Tibial nerve (tissue), 4 donors: ENCODE measurements around the gene GP9.

Experiments used
- EP300 ChIP-seq, 2 donors: sonication (generic); formaldehyde crosslinking; IDR thresholded peaks; one replicate each; pipeline ENCODE4 v1.6.1; 2017; ENCODE audit warnings: antibody characterized with exemption in 2 of 2, mild to moderate bottlenecking in 1 of 2
- POLR2A ChIP-seq, 2 donors: fragments of 450-650 bp; IDR thresholded peaks; one replicate each; pipeline ENCODE4 v1.6.1; 2017; ENCODE audit warnings: antibody characterized with exemption in 2 of 2, mild to moderate bottlenecking in 2 of 2, moderate library complexity in 2 of 2
- TF ChIP-seq, protein P1 (sequence below), 5 experiments: fragments of 200-600 bp in 3 of 5; fragments of 450-650 bp in 2 of 5; sonication (generic) in 3 of 5; IDR thresholded peaks; one replicate each; pipeline ENCODE4 v1.5.1; 2016 to 2019; ENCODE audit warnings: antibody characterized with exemption in 5 of 5, mild to moderate bottlenecking in 3 of 5, moderate library complexity in 2 of 5

DNA sequence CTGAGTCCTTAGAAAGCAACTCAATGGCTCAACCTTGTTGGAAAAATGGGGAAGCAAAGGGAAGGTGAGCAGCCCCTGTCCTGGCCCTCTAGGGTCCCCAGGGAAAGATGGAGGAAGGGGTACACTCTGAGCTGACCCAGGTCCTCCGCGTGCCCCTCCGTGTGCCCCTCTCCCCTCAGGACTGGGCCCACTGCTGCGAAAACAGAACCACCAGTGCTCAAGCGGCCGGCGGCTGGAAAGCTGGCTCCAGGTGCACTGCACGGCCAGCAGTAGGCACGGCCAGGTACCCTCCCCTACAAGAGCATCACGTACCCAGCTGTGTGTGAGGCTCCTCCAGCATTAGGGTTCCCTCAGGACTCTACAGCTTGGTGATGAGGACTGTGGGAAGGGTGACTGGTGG is 34.7 kb downstream of the GP9 start:
- TF ChIP-seq, protein P1, sequence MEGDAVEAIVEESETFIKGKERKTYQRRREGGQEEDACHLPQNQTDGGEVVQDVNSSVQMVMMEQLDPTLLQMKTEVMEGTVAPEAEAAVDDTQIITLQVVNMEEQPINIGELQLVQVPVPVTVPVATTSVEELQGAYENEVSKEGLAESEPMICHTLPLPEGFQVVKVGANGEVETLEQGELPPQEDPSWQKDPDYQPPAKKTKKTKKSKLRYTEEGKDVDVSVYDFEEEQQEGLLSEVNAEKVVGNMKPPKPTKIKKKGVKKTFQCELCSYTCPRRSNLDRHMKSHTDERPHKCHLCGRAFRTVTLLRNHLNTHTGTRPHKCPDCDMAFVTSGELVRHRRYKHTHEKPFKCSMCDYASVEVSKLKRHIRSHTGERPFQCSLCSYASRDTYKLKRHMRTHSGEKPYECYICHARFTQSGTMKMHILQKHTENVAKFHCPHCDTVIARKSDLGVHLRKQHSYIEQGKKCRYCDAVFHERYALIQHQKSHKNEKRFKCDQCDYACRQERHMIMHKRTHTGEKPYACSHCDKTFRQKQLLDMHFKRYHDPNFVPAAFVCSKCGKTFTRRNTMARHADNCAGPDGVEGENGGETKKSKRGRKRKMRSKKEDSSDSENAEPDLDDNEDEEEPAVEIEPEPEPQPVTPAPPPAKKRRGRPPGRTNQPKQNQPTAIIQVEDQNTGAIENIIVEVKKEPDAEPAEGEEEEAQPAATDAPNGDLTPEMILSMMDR (IDR thresholded peaks at IDR 0.05): no peak
- TF ChIP-seq EP300 (IDR thresholded peaks at IDR 0.05): no peak
- TF ChIP-seq POLR2A (IDR thresholded peaks at IDR 0.05): no peak
